Measurements from ENCODE around the gene PGBD2. TPM values are rescaled to one million over a fixed set of nuclear protein-coding genes. Genes with fewer than 3 reads are reported as not detected.

Gene PGBD2
- total and polyA plus RNA-seq, 2 of the 13 experiments (the other 11 are each of a cell fraction or from before 2014, with no cell fraction given): 6.0 to 7.4 TPM

DNA sequence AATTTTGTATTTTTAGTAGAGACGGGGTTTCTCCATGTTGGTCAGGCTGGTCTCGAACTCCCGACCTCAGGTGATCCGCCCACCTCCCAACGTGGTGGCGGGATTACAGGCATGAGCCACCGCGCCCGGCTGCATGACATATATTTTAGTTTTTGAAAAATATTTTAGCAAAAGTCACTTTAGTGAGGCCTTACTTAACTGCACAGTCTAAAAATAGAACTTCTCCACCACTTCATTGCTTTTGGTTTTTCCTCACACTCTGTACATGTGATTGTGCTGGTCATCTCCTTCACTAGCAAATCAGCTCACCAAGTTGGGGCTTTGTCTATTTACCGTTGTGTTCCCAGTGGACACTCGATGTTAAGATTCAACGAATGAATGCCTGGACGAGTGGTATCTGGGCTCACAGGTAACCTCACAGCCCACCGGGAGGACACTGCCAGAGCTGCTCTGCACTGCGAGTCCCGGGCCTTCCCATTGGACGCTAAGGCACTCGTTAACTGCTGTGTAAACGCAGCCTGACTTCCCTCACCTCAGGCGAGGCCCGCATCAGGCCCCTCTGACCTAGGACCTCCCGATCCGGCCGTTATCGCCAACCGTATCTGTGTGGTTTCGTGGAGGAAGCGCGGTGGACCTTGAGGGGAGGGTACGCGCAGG is 33.2 kb upstream of the PGBD2 start (continued):
- TF ChIP-seq, protein P1, sequence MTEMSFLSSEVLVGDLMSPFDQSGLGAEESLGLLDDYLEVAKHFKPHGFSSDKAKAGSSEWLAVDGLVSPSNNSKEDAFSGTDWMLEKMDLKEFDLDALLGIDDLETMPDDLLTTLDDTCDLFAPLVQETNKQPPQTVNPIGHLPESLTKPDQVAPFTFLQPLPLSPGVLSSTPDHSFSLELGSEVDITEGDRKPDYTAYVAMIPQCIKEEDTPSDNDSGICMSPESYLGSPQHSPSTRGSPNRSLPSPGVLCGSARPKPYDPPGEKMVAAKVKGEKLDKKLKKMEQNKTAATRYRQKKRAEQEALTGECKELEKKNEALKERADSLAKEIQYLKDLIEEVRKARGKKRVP (CRISPR knock-in tag; IDR thresholded peaks at IDR 0.05): no peak
- TF ChIP-seq RAD51 (IDR thresholded peaks at IDR 0.05; ENCODE audit: borderline replicate concordance) (no peak), KDM6A (CRISPR knock-in tag; IDR thresholded peaks at IDR 0.05; ENCODE audit: low read depth) (no peak), ZFX (CRISPR knock-in tag; IDR thresholded peaks at IDR 0.05; ENCODE audit: low read depth) (peak; percentile 94), ARID5B (CRISPR knock-in tag; IDR thresholded peaks at IDR 0.05) (no peak), THAP7 (CRISPR knock-in tag; IDR thresholded peaks at IDR 0.05) (0 out of 2 replicates have a peak, but pooled peaks have one; percentile 34), ZNF879 (CRISPR knock-in tag; IDR thresholded peaks at IDR 0.05) (no peak), ZNF12 (CRISPR knock-in tag; IDR thresholded peaks at IDR 0.05) (peak; percentile 20; the same call in 1 of the 2 replicates), ZNF550 (CRISPR knock-in tag; IDR thresholded peaks at IDR 0.05; ENCODE audit: borderline replicate concordance) (no peak), KAT7 (CRISPR knock-in tag; IDR thresholded peaks at IDR 0.05; ENCODE audit: borderline replicate concordance) (peak; percentile 26; the same call in 1 of the 2 replicates), SRY (CRISPR knock-in tag; IDR thresholded peaks at IDR 0.05) (no peak)
- TF ChIP-seq, protein P2, sequence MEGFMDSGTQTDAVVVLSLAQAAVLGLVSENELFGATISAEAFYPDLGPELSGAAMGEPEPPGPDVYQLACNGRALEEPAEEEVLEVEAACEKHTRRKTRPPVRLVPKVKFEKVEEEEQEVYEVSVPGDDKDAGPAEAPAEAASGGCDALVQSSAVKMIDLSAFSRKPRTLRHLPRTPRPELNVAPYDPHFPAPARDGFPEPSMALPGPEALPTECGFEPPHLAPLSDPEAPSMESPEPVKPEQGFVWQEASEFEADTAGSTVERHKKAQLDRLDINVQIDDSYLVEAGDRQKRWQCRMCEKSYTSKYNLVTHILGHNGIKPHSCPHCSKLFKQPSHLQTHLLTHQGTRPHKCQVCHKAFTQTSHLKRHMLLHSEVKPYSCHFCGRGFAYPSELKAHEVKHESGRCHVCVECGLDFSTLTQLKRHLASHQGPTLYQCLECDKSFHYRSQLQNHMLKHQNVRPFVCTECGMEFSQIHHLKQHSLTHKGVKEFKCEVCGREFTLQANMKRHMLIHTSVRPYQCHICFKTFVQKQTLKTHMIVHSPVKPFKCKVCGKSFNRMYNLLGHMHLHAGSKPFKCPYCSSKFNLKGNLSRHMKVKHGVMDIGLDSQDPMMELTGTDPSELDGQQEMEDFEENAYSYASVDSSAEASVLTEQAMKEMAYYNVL (CRISPR knock-in tag; IDR thresholded peaks at IDR 0.05; ENCODE audit: borderline replicate concordance): no peak
- TF ChIP-seq, protein P3, sequence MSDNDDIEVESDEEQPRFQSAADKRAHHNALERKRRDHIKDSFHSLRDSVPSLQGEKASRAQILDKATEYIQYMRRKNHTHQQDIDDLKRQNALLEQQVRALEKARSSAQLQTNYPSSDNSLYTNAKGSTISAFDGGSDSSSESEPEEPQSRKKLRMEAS (IDR thresholded peaks at IDR 0.05): peak; percentile 45; the same call in 1 of the 2 replicates
- TF ChIP-seq, protein P4, sequence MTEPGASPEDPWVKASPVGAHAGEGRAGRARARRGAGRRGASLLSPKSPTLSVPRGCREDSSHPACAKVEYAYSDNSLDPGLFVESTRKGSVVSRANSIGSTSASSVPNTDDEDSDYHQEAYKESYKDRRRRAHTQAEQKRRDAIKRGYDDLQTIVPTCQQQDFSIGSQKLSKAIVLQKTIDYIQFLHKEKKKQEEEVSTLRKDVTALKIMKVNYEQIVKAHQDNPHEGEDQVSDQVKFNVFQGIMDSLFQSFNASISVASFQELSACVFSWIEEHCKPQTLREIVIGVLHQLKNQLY (CRISPR knock-in tag; IDR thresholded peaks at IDR 0.05): no peak
- TF ChIP-seq, protein P5, sequence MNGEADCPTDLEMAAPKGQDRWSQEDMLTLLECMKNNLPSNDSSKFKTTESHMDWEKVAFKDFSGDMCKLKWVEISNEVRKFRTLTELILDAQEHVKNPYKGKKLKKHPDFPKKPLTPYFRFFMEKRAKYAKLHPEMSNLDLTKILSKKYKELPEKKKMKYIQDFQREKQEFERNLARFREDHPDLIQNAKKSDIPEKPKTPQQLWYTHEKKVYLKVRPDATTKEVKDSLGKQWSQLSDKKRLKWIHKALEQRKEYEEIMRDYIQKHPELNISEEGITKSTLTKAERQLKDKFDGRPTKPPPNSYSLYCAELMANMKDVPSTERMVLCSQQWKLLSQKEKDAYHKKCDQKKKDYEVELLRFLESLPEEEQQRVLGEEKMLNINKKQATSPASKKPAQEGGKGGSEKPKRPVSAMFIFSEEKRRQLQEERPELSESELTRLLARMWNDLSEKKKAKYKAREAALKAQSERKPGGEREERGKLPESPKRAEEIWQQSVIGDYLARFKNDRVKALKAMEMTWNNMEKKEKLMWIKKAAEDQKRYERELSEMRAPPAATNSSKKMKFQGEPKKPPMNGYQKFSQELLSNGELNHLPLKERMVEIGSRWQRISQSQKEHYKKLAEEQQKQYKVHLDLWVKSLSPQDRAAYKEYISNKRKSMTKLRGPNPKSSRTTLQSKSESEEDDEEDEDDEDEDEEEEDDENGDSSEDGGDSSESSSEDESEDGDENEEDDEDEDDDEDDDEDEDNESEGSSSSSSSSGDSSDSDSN (CRISPR knock-in tag; IDR thresholded peaks at IDR 0.05): no peak
- TF ChIP-seq, protein P6, sequence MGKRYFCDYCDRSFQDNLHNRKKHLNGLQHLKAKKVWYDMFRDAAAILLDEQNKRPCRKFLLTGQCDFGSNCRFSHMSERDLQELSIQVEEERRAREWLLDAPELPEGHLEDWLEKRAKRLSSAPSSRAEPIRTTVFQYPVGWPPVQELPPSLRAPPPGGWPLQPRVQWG (CRISPR knock-in tag; IDR thresholded peaks at IDR 0.05; ENCODE audit: borderline replicate concordance, low read depth): no peak

All from HepG2 (cell line).